Sigmoid colon (tissue), 7 donors: ENCODE measurements around the gene COL4A3. TPM values are rescaled to one million over a fixed set of nuclear protein-coding genes. Genes with fewer than 3 reads are reported as not detected.

Experiments
- DNase-seq: peaks from one replicate; pipeline ENCODE4 v3.0.0-alpha.2; 2019
- H3K27ac ChIP-seq, 4 donors: fragments of 200-600 bp; sonication (generic); one replicate each; pipeline ENCODE4 v1.5.1; 2016 to 2019; ENCODE audit warnings: mild to moderate bottlenecking in 1 of 4
- H3K27me3 ChIP-seq, 3 donors: fragments of 200-600 bp; sonication (generic); one replicate each; pipeline ENCODE4 v1.5.1; 2019; ENCODE audit warnings: mild to moderate bottlenecking in 1 of 3
- H3K36me3 ChIP-seq, 4 donors: fragments of 200-600 bp; sonication (generic); one replicate each; pipeline ENCODE4 v1.5.1; 2016 to 2019
- H3K4me1 ChIP-seq, 4 donors: fragments of 200-600 bp; sonication (generic); one replicate each; pipeline ENCODE4 v1.5.1; 2017 to 2019
- H3K4me3 ChIP-seq, 4 donors: fragments of 200-600 bp; sonication (generic); one replicate each; pipeline ENCODE4 v1.5.1; 2017 to 2019; ENCODE audit warnings: mild to moderate bottlenecking in 2 of 4, moderate library complexity in 1 of 4
- H3K9me3 ChIP-seq, 4 donors: fragments of 200-600 bp in 3 of 4; sonication (generic) in 3 of 4; one replicate each; pipeline versions ENCODE4 v1.5.1 to v1.6.1; 2013 to 2019
- CTCF ChIP-seq, 4 experiments: fragments of 450-650 bp in 3 of 4; fragments of 200-600 bp in 1 of 4; IDR thresholded peaks; one replicate each; pipeline ENCODE4 v1.5.1; 2016 to 2019; ENCODE audit warnings: antibody characterized with exemption in 4 of 4, mild to moderate bottlenecking in 3 of 4, moderate library complexity in 2 of 4
- EP300 ChIP-seq, 4 donors: sonication (generic); formaldehyde crosslinking; IDR thresholded peaks; one replicate each; pipeline ENCODE4 v1.6.1; 2017; ENCODE audit warnings: antibody characterized with exemption in 4 of 4
- POLR2A ChIP-seq, 2 donors: fragments of 450-650 bp; IDR thresholded peaks; one replicate each; pipeline ENCODE4 v1.6.1; 2016; ENCODE audit warnings: antibody characterized with exemption in 2 of 2, mild to moderate bottlenecking in 2 of 2, moderate library complexity in 2 of 2
- POLR2AphosphoS5 ChIP-seq, 4 donors: sonication (generic); formaldehyde crosslinking; IDR thresholded peaks; one replicate each; pipeline ENCODE4 v1.6.1; 2017; ENCODE audit warnings: antibody characterized with exemption in 4 of 4
- WGBS, 2 donors: extraction: QIAGEN DNeasy Blood & Tissue Kit; methylation state at CpG; one replicate each; pipeline ENCODE4 v1.1.7; 2013; 5-methylcytosine and 5-hydroxymethylcytosine counted together
- intact Hi-C: fragments of 100-400 bp; cut with DNase I; formaldehyde crosslinking; loops from one replicate; pipeline ENCODE4 v1.15.1; 2023
- polyA plus RNA-seq, 3 donors: library from polyadenylated mRNA; stranded (reverse); fragments of 200-250 nt; gene quantifications; one replicate each; pipeline ENCODE4 v1.2.3, GENCODE V29; 2013
- total RNA-seq, 4 donors: library from RNA; depleted of rRNA; stranded (reverse); fragments of >200 nt; gene quantifications; one replicate each; pipeline ENCODE4 v1.1.0, GENCODE V29; 2016
- donor health status: healthy with polysubstance abuse.
- donor health status: Bipolar disorder and iron deficiency.
- donor health status: healthy.

The COL4A3 gene
- total and polyA plus RNA-seq, 7 donors, result under 0.01 to 1.6 (median 0.93) TPM; not detected in 1

DNA sequence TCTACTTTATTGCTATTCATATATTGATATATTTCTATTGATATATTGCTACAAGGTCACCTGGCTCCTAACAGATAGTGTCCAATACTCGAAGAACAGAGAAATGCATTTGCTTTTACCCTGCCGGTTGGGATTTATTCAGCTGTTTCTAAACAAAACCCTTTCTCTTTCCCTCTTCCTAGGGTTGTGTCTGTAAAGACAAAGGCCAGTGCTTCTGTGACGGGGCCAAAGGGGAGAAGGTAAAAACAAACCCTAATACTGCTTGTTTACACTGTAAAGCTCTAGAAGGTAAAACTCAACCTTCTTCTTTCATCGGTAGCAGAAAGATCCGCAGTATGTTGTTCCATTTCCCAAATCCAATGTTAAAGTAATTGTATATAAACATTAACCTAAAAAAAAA lies 73.4 kb downstream of the COL4A3 start:
- DNase-seq, result no peak
- no peaks in the 10 kb centered on the region for H3K36me3 ChIP-seq
- no peak overlapping the region for H3K4me3 ChIP-seq
- no peaks in the 10 kb centered on the region for H3K9me3 ChIP-seq
- no peaks in the 10 kb centered on the region for H3K27me3 ChIP-seq
- H3K4me1 ChIP-seq, result peaks cover 0 to 7% (median 0%) of the 10 kb centered on the region in 4 donors
- intact Hi-C loops, result loop anchor here (1.0 to 5.0 kb wide), 2 partner anchors 108 to 1570 kb away; no protein-coding TSS in a partner anchor
- TF ChIP-seq EP300 (IDR thresholded peaks at IDR 0.05), result no peak
- no peak for TF ChIP-seq CTCF (IDR thresholded peaks at IDR 0.05)
- WGBS, 2 donors, result 28 to 45% methylated on average over 5 of the region's 5 CpGs
- no peak overlapping the region for H3K27ac ChIP-seq

DNA sequence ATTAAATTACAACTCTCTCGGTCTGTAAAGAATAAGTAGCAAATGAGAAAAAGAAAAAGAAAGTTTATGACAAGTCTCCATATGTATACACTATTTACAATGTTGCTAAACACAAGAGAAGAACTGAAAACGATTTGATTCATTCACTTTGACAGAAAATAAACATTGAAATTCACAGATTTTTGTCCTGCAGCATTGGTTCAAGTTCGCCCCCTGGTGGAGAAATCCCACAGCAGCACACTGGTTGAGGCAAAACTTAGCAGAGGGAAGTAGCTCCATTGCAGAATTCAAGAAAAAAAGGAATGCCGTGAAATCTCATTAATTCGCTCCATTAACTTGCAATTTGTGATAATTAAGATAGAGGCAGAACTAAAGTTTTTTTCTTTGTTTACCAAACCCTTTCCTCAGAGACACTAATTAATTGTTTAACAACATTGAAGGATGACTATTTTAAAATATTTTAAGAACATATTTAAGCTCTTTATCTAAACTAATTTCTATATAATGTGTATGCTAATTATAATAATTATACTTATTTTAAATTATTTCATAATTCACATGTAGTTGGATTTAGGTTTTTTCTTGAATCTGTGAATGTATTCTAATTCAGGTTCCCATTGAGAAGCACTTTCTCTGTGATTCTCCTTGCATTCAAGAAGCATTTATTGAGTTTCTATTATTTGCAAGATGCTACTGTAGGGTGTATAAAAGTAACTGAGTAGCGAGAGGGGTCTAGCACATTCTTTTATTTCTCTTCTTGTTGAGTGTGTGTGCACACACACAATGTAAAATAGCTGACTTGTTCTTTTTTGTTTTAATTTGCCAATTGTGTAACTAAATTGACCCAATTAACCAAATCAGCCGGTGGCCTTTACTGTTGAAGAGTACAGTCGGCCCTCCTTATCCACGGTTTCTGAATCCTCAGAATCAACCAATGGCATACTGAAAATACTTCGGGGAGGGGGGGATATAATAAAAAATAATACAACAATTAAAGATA lies 74.1 kb downstream of the COL4A3 start:
- Histone ChIP-seq H3K27ac (no peak overlapping the region), H3K9me3 (no peaks in the 10 kb centered on the region), H3K27me3 (no peaks in the 10 kb centered on the region), H3K36me3 (no peaks in the 10 kb centered on the region), H3K4me3 (no peak overlapping the region), H3K4me1 (peaks cover 0 to 7% (median 0%) of the 10 kb centered on the region in 4 donors)
- DNase-seq, result peak; percentile 75
- WGBS, 2 donors, result 23 to 38% methylated on average over 10 of the region's 10 CpGs
- TF ChIP-seq POLR2AphosphoS5 (IDR thresholded peaks at IDR 0.05), result no peak
- TF ChIP-seq CTCF (IDR thresholded peaks at IDR 0.05), result peak; percentile 38 to 87 (median 81)
- no peak for TF ChIP-seq POLR2A (IDR thresholded peaks at IDR 0.05)
- intact Hi-C loops, result loop anchor here (1.0 to 5.0 kb wide), 2 partner anchors 109 to 1571 kb away; no protein-coding TSS in a partner anchor

DNA sequence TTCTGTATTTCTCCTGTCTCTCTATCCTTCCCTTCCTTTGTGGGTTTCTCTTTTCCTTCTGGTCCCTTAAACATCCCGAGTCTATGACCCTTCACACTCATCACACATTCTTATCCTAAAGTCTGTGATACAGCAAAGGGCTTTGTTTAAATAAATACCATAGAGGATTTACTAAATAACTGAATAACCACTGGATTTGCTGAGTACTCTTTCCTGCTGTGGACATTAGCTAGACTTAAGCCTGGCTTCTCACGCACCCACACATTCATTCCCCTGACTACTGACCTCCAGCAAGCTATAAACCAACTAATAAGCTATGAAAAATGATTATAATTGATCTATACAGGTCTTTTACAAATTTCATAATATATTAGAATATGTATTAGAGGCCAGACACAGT lies 76.6 kb downstream of the COL4A3 start:
- no peak for DNase-seq
- Histone ChIP-seq H3K27ac (no peak overlapping the region), H3K27me3 (no peaks in the 10 kb centered on the region), H3K36me3 (no peaks in the 10 kb centered on the region), H3K4me3 (no peak overlapping the region), H3K9me3 (no peaks in the 10 kb centered on the region), H3K4me1 (peaks cover 0 to 7% (median 0%) of the 10 kb centered on the region in 4 donors)
- intact Hi-C loops, result no loop called here
- TF ChIP-seq CTCF (IDR thresholded peaks at IDR 0.05) (no peak), POLR2AphosphoS5 (IDR thresholded peaks at IDR 0.05) (no peak), POLR2A (IDR thresholded peaks at IDR 0.05) (no peak), EP300 (IDR thresholded peaks at IDR 0.05) (no peak)
- 71 to 72% methylated on average over 2 of the region's 2 CpGs for WGBS, 2 donors

GRCh38 chr2:227248876-227249275 lies 84.5 kb downstream of the COL4A3 start:
- H3K4me1 ChIP-seq, result no peaks in the 10 kb centered on the region

More at GRCh38 chr2:227248876-227249275, 84.5 kb downstream of the COL4A3 start:
- intact Hi-C loops, result no loop called here
- no peak for DNase-seq
- Histone ChIP-seq H3K27ac (no peak overlapping the region), H3K4me3 (no peak overlapping the region), H3K9me3 (no peaks in the 10 kb centered on the region), H3K36me3 (no peaks in the 10 kb centered on the region), H3K27me3 (no peaks in the 10 kb centered on the region)
- TF ChIP-seq EP300 (IDR thresholded peaks at IDR 0.05) (no peak), POLR2A (IDR thresholded peaks at IDR 0.05) (no peak), POLR2AphosphoS5 (IDR thresholded peaks at IDR 0.05) (no peak), CTCF (IDR thresholded peaks at IDR 0.05) (no peak)
- 90 to 95% methylated on average over 2 of the region's 2 CpGs for WGBS, 2 donors
